Measurements from ENCODE around the gene NAALADL1.

DNA sequence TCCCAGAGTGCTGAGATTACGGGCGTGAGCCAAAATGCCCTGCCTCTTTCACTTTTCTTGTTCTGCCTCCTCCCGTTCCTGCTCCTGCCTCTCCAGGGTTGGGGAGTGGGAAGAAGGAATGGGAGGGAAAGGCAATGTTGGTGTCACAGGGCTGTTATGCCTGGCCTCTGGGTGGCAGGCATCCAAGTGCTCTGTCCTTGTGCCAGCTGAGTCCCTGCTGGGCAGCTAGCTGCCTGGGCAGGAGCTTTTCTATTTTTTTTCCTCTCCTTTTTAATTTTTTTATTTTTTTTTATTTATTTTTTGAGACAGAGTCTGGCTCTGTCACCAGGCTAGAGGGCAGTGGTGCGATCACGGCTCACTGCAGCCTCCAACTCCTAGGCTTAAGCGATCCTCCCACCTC, 21.4 kb downstream of the NAALADL1 start:
- TF ChIP-seq CTCF (tag by site-specific recombination; IDR thresholded peaks at IDR 0.05) (no peak), SP2 (tag by site-specific recombination; IDR thresholded peaks at IDR 0.05) (no peak), MYNN (tag by site-specific recombination; IDR thresholded peaks at IDR 0.05; ENCODE audit: borderline replicate concordance) (no peak), ZNF146 (tag by site-specific recombination; IDR thresholded peaks at IDR 0.05) (no peak), ZEB2 (tag by site-specific recombination; IDR thresholded peaks at IDR 0.05) (no peak), ZBTB10 (tag by site-specific recombination; IDR thresholded peaks at IDR 0.05) (no peak), ZNF274 (IDR thresholded peaks at IDR 0.05; ENCODE audit: low read length) (no peak), ZNF274 (tag by site-specific recombination; IDR thresholded peaks at IDR 0.05; ENCODE audit: borderline replicate concordance) (no peak), GLI4 (tag by site-specific recombination; IDR thresholded peaks at IDR 0.05) (no peak), ZFP3 (tag by site-specific recombination; IDR thresholded peaks at IDR 0.05; ENCODE audit: low read depth) (no peak), ZBTB17 (tag by site-specific recombination; IDR thresholded peaks at IDR 0.05) (no peak), ZBTB6 (tag by site-specific recombination; IDR thresholded peaks at IDR 0.05) (no peak)
- TF ChIP-seq, protein P1, sequence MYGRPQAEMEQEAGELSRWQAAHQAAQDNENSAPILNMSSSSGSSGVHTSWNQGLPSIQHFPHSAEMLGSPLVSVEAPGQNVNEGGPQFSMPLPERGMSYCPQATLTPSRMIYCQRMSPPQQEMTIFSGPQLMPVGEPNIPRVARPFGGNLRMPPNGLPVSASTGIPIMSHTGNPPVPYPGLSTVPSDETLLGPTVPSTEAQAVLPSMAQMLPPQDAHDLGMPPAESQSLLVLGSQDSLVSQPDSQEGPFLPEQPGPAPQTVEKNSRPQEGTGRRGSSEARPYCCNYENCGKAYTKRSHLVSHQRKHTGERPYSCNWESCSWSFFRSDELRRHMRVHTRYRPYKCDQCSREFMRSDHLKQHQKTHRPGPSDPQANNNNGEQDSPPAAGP (tag by site-specific recombination; IDR thresholded peaks at IDR 0.05), result no peak

All from HEK293 (cell line).